ENCODE results near the gene SLC24A3.
"Not testable (repeated sequence)": the region's sequence is repeated elsewhere in the genome, so short reads cannot be mapped to it uniquely, and the experiment has no call there.

SLC24A3 gene

DNA sequence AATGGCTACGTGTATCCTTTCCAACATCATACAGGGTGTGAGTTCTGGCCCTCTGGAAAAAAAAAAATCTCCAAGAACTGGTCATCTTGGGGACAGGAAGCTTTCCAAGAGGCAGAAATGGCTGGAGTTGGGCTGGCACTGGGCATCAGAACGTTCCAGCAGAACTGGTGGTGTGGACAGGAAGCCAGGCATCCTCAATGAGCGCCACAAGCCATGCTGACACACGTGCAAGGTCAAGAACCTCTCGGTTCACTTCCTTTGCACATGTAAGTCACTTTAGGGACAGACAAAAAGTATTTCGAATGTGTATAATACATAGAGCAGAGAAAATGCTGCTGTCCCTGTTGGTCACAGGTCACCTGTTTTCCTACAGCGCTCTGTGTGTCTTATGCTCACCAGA is 518.3 kb downstream of the SLC24A3 start:
- no peak for DNase-seq

DNA sequence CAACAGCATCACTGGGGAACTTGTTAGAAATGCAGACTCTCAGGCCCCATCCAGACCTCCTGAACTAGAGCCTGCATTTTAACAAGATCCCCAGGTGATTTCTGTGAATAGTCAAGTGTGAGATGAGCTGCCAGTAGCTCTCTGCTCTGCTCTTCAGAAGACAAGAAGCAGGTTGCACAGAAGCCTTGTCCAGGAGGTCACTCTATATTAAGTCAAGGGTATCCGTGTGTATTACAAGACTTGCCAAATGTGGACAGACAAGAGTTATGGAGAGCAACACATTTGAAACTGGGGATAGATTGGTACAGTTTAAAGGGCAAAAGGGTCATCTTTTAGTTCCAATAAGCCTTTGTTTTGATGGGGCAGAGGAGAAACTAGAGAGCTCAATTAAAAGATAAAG is 522.4 kb downstream of the SLC24A3 start:
- no peak for DNase-seq

DNA sequence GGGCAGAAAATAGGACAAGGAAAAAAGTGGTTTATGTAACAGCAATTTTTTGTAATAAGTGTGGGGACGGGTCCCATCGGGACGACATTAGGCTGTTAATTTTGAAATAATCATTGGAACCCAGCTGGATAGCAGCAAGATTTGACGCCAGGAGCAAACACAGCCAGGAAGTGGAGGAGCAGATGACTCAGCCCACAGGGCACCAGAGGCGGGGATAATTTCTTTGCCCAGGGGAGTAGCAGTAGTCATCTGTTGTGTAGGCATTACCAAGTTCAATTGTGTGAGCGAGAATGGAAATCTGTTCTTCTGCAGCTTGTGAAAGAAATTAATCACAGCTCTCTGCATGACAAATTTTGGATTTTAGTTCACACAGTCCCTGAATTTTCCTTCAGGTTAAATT is 523.0 kb downstream of the SLC24A3 start:
- no peak for DNase-seq

DNA sequence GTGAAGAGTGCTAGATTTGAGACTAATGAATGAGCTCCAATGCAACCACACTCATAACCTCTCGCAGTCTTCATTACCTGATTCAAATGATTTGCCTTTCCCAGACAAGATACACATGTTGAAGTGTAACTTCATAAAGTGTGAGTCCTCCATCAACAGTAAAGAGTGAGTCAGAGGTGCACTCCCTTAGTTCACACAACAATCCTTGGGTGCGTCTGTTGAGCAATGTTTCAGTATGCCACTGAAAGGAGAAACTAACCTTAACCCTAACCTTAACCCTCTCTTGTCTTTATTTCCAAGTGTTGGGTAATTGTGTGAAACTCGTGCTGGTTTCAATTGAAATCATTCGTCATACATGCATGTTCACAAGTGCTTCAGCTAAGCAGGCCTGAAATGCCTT is 524.6 kb downstream of the SLC24A3 start:
- no peak for DNase-seq

DNA sequence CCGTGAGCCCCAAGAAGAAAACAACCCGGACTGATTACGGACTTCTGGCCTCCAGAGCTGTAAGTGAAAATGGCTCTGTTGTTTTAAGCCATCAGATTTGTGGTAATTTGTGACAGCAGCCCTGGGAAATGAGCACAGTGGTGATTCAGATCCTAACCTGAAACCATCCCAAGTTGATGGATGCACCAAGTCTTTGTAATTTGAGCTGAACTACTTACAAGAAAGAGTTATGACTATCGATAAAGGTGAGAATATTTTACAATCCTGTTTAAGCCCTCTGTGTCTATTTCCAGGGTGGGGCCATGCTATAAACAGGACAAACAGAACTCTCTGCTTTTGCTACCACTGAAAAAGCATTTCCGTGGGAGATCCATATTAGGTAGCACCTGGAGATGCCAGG is 526.5 kb downstream of the SLC24A3 start:
- no peak for DNase-seq

DNA sequence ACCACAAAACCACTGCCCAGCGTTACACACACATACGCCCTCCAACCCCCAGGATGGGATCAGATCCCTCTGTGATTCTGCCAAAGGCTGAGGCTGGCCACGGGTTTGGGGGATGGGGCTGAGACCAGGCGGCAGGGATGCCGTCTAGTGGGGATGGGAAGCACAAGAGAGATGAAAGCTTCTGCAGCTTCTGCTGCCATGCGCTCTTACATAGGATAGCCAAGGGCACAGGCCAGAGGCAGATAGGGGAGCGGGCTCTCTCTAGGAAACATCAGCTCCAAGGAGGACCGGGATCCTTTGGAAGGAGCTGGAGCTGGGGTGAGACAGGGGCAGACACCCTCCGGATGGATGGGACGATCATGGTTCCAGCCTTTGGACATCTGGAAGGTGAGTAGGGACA is 526.9 kb downstream of the SLC24A3 start:
- no peak for DNase-seq

DNA sequence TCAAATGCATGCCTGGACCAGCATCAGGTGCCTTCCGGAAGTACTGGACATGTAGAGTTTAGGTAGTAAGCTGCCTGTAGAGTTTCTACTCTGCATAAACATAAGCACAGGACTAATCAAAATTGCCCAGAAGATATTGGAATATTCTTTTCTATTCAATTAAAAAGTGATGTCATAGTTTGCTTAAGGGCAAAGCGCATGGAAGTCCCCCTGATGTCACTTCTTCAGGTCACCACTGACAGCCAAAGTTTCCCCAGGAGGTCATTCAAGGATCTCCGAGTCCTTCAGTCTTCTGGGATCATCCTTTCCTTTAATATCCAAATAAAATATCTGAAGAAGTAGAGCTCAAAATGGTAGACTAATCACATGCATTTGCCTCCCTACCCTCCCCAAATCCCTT is 528.1 kb downstream of the SLC24A3 start:
- no peak for DNase-seq

DNA sequence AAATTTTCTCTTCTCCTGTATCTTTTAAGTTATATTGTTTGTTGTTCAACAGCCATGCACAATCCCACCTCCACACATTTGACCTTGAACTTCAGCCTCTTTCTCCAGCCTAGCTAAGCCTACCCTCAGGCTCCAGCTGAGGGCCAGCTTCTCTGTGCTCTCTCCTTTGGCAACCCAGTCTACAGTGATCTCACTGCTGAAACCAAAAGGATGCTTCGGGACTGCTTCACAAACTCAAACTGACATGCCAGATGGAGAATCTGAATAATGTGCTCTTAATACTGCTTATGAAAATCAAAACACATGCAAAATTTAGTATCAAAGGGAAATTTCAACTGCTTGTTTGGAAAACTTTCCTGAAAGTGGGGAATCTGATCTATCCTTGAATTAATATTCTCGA is 529.5 kb downstream of the SLC24A3 start:
- no peak for DNase-seq

DNA sequence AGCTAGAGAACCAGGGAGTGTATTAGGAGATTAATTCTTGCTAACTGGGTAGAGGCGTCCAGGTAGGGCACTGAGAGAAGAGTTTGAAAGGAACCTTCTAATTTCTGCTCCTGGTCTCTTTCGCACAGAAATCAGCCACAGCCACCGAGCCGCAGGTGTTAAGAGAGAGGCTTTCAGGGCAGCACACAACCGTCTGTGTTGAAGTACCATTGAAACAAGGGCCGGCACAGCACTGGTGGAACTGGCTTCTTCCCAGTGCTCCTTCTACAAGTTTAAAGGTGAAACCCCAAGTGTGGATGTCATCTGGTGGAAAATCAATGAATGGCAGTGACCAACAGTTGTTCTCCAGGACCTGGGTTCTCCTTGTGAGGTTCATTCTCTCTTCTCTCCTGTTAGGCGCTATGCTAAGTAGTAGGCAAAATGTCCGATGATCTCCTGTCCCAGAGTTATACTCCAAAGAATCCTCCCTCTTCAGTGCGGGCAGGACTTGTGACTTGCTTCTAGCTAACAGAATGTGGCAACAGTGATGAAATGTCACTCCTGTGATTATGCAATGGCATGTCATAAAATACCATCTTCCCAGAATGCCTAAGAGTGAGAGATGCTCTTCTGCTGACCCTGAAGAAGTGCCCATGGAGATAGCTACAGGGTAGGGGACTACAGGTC is 530.7 kb downstream of the SLC24A3 start:
- DNase-seq = no peak

DNA sequence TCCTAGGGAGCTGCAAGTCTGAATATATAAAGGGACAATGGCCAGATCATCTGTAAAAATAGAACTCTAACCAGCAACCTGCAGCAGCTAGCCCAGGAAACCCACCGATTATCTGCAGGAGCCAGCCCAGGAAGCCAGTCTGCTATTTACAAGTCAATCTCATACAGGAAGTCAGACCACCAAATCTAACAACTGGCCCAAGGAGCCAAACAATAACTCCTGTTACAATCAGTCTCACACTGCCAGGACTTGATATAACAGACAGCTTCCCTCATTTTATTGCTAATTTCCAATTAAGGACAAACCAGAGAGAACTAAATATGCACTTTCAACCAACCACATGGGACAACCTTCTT is 531.2 kb downstream of the SLC24A3 start:
- DNase-seq = no peak

DNA sequence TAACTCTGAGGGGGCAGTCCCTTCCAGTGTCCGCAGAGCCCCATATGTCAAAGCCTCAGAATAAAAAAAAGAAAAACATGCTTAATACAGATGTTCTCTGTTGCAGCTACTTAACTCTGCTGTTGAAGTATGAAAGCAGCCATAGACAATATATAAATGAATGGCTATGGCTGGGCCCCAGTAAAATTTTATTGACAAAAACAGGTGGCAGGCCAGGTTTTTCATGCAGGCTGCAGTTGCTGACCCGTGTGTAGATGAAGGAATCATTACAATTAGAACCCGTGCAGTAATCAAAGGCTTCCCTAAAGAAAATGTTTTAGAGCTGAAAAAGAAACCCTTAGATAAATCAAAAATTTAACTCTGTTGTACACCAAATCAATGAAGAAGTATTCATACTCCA is 532.7 kb downstream of the SLC24A3 start:
- DNase-seq = no peak

DNA sequence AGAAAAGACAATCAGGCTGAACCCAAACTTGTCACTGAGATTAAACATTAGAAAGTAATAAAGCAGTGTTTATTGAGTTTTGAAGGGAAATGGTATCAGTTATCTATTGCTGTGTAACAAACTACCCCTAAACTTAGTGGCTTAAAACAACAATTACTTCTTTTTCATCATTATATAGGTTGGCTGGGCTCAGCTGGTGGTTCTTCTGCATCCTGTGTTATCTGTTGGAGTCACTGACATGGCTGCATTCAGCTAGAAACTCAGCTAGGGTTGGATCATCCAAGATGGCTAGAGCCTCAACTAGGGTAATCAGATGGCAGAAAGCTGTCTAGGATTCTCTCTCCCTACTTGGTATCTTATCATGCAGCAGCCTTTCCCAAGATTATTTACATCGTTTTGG is 533.1 kb downstream of the SLC24A3 start:
- no peak for DNase-seq

DNA sequence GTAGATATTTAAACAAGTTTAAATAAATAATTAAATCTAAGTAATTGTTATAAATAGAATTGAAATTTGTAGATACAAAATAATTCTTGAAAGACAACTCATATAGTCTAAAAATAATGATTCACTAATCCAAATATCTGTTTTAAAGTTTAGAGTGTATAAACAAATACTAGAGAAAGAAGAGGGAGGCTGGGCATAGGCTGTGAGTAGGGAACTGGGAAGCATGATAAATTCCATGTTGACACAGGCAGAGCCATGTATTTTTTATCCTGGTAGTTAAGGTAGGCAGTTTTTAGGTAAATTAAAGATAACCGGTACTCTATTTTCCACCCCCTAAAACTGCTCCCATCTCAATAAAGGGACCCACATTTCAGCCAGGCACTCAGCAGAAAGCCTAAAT is 534.0 kb downstream of the SLC24A3 start:
- no peak for DNase-seq

DNA sequence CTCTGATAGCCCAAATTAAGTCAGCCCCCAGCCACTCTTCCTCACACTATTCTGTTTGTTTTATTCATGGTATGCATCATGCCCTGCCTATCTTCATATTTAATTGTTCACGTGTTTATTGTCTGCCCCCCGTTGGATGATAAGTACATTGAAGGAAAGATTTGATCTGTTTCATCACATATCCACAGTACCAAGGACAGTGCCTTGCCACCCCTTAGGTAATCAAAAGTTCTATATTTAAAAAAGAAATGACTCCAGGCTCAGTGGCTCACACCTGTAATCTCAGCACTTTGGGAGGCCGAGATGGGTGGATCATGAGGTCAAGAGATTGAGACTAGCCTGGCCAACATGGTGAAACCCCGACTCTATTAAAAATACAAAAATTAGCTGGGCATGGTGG is 535.5 kb downstream of the SLC24A3 start:
- DNase-seq = no peak

DNA sequence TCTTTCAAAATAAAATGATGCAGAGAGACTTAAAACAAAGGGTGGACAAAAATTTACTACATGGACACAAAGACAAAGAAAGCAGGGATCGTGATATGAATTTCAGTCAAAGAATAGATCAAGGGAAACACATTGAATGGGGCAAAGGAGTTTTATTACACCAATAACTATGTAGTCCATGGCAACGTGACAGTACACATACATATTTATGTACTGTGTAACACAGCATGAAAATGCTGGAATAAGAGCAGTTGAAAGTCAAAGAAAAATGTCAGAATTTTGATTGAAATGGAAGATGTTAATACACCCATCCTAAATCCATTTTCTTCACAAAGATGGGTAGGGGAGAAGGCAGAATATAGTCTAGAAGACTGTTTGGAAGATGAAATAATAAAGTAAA is 536.2 kb downstream of the SLC24A3 start:
- DNase-seq = no peak

DNA sequence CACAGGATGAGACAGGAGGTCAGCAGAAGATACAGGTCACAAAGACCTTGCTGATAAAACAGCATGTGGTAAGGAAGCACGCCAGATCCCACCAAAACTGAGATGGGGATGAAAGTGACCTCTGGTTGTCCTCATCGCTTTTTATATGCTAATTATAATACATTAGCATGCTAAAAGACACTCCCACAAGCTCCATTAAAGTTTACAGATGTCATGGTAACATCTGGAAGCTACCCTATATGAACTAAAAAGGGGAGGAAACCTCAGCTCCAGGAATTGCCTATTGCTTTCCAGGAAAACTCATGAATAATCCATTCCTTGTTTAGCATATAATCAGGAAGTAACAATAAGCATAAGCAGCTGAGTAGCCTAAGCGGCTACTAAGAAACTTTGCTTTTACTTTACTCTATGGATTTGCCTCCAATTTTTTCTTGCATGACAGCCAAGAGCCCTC is 537.2 kb downstream of the SLC24A3 start:
- no peak for DNase-seq

DNA sequence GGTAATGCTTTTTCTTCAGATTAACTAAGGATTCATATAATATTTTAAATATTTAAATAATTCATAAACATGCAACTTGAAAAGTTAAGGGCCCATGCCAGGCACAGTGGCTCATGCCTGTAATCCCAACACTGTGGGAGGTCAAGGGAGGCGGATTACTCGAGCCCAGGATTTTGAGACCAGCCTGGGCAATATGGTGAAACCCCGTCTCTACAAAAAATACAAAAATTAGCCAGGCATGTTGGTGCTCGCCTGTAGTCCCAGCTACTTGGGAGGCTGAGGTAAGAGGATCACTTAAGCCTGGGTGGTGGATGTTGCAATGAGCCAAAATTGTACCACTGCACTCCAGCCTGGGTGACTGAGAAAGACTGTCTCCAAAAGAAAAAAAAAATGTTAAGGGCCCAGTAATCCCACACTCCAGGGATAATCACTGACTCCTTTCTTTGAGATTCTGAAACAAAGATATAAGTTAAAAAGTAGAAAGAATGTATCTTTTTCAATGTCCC is 537.7 kb downstream of the SLC24A3 start:
- no peak for DNase-seq

DNA sequence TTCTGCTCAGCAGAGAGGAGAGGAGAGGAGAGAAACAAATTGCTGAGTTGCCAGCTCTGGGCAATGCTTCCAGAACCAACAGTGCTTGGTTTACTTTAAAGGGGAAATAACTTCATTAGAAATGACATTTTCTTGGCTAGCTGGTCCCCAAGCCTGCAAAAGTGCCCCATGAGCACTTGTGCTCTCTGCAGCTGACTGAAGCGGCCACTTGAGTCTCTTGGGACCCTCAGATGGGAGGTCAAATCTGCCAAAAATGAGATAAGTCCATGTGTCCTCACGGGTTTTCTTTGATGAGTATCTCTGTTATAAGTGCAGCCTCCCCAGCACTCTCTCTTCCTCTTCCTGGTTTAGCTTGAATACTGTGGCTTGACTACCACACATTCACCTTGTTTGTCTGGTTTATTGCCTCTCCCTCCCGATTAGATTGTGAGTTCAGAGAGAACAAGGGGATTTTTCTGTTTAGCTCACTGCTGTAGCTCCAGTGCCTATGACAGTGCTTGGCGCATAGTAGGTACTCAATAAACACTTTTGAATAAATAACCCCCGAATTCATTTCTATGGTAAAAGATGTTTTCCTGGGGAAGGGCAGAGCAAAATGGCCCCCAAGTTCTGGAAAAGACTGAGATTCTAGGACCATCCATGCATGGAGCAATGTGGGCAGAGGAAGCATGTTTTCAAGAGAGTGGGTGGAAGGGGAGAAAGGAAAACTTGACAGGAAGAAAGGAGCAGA is 538.6 kb downstream of the SLC24A3 start:
- DNase-seq = no peak

DNA sequence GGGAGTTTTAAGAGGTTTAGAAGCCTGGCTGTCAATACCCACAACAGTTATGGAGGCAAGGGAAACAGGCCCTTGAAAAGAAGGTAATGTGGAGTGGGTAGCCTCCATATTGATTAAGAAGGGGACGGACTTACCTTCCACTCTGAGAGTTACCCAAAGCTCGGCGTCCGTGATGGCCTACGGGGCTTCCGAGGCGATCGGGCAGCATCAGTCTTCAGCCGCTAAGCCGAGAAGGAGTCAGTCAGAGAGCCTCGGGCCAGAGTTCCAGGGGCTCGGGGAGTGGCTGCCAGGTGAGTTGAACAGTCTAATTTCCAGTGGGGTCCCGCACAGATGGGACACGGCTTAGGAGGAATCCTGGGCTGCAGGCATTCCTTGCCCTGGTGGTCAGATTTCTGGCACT is 541.8 kb downstream of the SLC24A3 start:
- DNase-seq = not testable (repeated sequence)

DNA sequence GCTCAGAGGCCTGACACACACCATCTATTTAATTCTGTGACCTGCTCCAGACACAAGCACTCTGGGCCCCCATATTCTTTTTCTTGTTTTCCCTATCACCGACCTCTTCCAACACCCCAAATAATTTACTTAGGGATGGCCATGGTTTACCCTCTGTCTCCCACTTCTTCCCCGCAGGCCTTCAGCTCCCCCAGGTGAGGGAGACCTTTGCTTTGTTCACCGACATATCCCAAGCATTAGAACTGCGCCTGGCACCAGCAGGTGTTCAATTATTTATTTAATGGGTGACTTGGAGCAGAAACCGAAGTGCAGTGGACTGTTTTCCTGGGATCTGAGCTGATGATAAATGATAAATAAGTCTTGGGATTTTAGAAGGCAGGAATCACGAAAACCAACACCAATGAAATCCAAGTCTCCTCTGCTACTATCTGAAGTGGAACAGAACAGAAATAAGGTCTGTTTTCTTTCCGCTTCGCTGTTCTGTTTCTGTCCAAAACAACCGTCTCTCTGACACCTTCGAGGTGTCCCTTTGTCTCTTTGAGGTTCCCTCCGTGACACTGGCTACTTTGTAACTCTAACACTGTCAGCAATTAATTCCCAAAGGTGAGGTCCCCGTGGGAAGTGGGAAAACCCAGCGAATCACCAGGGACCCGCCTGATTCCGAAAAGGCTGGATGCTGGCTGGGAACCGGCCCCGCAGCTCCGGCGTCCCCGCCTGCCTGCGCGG is 544.5 kb downstream of the SLC24A3 start:
- no peak for DNase-seq

DNA sequence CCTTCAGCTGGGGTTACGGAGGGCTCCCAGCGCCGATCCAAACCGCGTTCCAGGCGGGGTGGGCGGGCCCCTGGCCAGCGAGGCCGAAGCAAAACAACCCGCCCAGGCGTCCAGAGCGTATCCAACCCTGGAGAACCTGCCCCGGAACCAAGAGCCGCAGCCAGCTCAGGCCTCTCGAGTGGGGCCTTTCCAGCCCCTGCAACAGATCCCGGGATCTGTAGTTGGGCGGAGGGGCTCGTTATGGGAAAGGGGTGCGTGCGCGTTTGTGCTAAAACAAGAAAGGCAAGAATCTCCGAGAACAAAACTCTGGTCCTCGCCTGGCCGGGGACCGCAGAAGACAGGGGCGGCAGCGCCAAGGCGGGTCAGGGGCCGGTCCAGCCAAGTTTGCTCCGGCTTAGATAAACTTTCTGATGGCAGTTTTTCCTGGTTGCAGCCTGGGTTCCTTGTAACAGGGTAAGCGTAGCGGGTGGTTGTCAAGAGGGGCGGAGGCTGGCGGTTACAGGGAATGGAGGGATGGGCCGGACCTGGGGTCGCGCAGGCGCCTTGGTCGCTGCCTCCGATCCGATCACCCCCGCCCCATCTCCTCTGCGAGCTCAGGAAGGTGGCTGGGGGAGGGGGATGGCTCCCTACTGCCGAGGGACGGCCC is 545.2 kb downstream of the SLC24A3 start:
- DNase-seq = no peak

DNA sequence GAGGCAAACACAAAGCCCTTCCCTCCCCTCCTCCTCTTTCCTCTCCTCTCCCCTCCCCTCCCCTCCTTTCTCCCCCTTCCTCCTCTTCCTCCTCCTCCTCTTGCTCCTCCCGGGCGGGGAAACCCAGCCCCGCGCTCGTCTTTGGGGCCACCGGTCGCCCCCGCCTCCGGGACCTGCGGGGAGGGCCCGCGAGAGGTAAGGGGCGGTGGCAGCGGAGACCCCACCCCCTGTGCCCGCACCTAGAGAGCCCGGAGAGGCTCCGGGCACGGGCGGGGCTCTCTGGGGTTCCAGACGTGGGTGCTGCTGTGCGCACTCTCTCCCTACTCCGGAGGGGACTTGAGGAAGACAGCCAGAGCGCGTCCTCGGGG is 545.7 kb downstream of the SLC24A3 start, which contains the start of gene RIN2:
Gene RIN2 (plus strand): TSS at position 126 of the 368 bp plus-strand sequence. CDS start 131,344 bp downstream, outside the sequence.
- no peak for DNase-seq
